Neural cell (in vitro differentiated cells): ENCODE measurements around the gene MAD1L1.

ENCODE experiments used
- CTCF ChIP-seq: fragments of 450-650 bp; IDR thresholded peaks from 2 replicates; pipeline ENCODE4 v1.5.1; 2014; ENCODE audit warnings: antibody characterized with exemption, mild to moderate bottlenecking, moderate library complexity; ENCODE audit not compliant: poor library complexity, severe bottlenecking
- EP300 ChIP-seq: fragments of 450-650 bp; conservative IDR thresholded peaks from 2 replicates; pipeline ENCODE4 v1.6.1; 2014; ENCODE audit warnings: antibody characterized with exemption, mild to moderate bottlenecking, moderate library complexity; ENCODE audit not compliant: poor library complexity, severe bottlenecking
- TAF1 ChIP-seq: IDR thresholded peaks from 2 replicates; pipeline ENCODE4 v1.6.1; 2012; ENCODE audit warnings: low read depth
- TF ChIP-seq, protein P1 (sequence below): IDR thresholded peaks from 2 replicates; pipeline ENCODE4 v1.6.1; 2012; ENCODE audit warnings: borderline replicate concordance

DNA sequence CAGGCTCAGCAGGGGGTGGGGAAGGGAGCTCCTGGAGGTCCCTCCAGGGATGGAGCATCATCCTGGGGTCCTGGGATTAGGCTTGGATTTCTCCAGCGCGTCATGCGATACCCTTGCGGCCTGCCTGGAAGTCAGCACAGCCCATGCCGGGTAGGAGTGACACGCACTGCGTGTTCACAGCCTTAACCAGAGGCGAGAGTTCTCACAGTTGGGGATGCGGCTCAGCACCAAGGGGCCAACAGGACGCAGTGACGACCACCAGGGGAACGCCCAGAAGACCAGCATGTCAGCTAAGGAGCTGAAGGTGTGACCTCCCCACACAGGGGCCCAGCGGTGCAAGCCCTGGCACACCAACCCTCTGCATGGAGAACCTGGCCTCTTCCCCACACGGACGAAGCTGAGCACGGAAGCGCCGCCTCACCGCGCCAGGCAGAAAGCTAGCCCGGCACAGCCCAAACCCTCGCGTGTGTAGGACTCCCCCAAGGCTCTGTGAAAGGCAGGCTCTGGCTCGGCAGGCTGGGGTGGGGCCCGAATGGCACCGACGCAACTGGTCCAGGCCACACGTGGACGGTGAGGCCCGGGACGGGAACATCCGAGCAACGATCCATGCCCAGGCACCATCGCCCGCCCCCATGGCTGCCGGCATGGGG, 364.1 kb downstream of the MAD1L1 start:
- TF ChIP-seq, protein P1, sequence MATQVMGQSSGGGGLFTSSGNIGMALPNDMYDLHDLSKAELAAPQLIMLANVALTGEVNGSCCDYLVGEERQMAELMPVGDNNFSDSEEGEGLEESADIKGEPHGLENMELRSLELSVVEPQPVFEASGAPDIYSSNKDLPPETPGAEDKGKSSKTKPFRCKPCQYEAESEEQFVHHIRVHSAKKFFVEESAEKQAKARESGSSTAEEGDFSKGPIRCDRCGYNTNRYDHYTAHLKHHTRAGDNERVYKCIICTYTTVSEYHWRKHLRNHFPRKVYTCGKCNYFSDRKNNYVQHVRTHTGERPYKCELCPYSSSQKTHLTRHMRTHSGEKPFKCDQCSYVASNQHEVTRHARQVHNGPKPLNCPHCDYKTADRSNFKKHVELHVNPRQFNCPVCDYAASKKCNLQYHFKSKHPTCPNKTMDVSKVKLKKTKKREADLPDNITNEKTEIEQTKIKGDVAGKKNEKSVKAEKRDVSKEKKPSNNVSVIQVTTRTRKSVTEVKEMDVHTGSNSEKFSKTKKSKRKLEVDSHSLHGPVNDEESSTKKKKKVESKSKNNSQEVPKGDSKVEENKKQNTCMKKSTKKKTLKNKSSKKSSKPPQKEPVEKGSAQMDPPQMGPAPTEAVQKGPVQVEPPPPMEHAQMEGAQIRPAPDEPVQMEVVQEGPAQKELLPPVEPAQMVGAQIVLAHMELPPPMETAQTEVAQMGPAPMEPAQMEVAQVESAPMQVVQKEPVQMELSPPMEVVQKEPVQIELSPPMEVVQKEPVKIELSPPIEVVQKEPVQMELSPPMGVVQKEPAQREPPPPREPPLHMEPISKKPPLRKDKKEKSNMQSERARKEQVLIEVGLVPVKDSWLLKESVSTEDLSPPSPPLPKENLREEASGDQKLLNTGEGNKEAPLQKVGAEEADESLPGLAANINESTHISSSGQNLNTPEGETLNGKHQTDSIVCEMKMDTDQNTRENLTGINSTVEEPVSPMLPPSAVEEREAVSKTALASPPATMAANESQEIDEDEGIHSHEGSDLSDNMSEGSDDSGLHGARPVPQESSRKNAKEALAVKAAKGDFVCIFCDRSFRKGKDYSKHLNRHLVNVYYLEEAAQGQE, result no peak
- TF ChIP-seq EP300, result no peak
- no peak for TF ChIP-seq CTCF
- TF ChIP-seq TAF1, result no peak
